HG02610 (cell line): ENCODE measurements around the gene KIAA0319L.
"Not testable (repeated sequence)": the region's sequence is repeated elsewhere in the genome, so short reads cannot be mapped to it uniquely, and the experiment has no call there.

Experiments used
- ATAC-seq: cut with Tn5 transposase; IDR thresholded peaks from one replicate; pipeline ENCODE4 v1.9.1; 2021; ENCODE audit warnings: mild to moderate bottlenecking, moderate library complexity; ENCODE audit not compliant: unreplicated experiment

Gene KIAA0319L

GRCh38 chr1:35557118-35557610 is at the start of gene KIAA0319L:
KIAA0319L (minus strand) TSS chr1:35557403; CDS start chr1:35554491, 2,912 bp downstream.
- ATAC-seq = peak; percentile 71

- ATAC-seq = no peak
Observed at GRCh38 chr1:35605867-35606182, 48.6 kb upstream of the KIAA0319L start.

- no peak for ATAC-seq
Observed at GRCh38 chr1:35605071-35605866, 48.1 kb upstream of the KIAA0319L start.

- ATAC-seq = no peak
Observed at GRCh38 chr1:35603941-35604340, 46.7 kb upstream of the KIAA0319L start.

- ATAC-seq = no peak
Observed at GRCh38 chr1:35603468-35603867, 46.3 kb upstream of the KIAA0319L start.

- no peak for ATAC-seq
Observed at GRCh38 chr1:35600593-35600992, 43.4 kb upstream of the KIAA0319L start.

- ATAC-seq = no peak
Observed at GRCh38 chr1:35599411-35599810, 42.2 kb upstream of the KIAA0319L start.

GRCh38 chr1:35598895-35599294 is 41.7 kb upstream of the KIAA0319L start:
- ATAC-seq = no peak

- no peak for ATAC-seq
Observed at GRCh38 chr1:35597870-35598269, 40.7 kb upstream of the KIAA0319L start.

- ATAC-seq = no peak
Observed at GRCh38 chr1:35595684-35596083, 38.5 kb upstream of the KIAA0319L start.

GRCh38 chr1:35594005-35594760 is 37.0 kb upstream of the KIAA0319L start:
- ATAC-seq = no peak

- no peak for ATAC-seq
Observed at GRCh38 chr1:35592991-35593769, 36.0 kb upstream of the KIAA0319L start.

GRCh38 chr1:35591211-35591610 is 34.0 kb upstream of the KIAA0319L start:
- ATAC-seq = no peak

GRCh38 chr1:35590476-35591040 is 33.4 kb upstream of the KIAA0319L start:
- no peak for ATAC-seq

- no peak for ATAC-seq
Observed at GRCh38 chr1:35589516-35590427, 32.6 kb upstream of the KIAA0319L start.

GRCh38 chr1:35588197-35588910 is 31.2 kb upstream of the KIAA0319L start:
- ATAC-seq = no peak

- no peak for ATAC-seq
Observed at GRCh38 chr1:35587736-35588135, 30.5 kb upstream of the KIAA0319L start.

- ATAC-seq = no peak
Observed at GRCh38 chr1:35586808-35587207, 29.6 kb upstream of the KIAA0319L start.

GRCh38 chr1:35585805-35586204 is 28.6 kb upstream of the KIAA0319L start:
- ATAC-seq = not testable (repeated sequence)
